Cardiac septum (tissue), 1 donor: ENCODE measurements around the gene GRK3. TPM values are rescaled to one million over a fixed set of nuclear protein-coding genes. Genes with fewer than 3 reads are reported as not detected.

Experiments used
- DNase-seq: peaks from one replicate; pipeline ENCODE4 v3.0.0-alpha.2; 2020; ENCODE audit warnings: low spot score
- intact Hi-C: fragments of 100-400 bp; cut with DNase I; formaldehyde crosslinking; loops from one replicate; pipeline ENCODE4 v1.14.0; 2022
- total RNA-seq: library from RNA; stranded (reverse); fragmentation: NEBNext Ultra II Directional; extraction: Animal tissue kit (Norgen Biotek cat#: 25700); gene quantifications from one replicate; pipeline ENCODE4 v1.2.1, GENCODE V29; 2021
- donor health status: DM: no; HTN: no; CAD: no.

The GRK3 gene
- total RNA-seq, 1 donor from 2014 or later: 4.8 TPM

DNA sequence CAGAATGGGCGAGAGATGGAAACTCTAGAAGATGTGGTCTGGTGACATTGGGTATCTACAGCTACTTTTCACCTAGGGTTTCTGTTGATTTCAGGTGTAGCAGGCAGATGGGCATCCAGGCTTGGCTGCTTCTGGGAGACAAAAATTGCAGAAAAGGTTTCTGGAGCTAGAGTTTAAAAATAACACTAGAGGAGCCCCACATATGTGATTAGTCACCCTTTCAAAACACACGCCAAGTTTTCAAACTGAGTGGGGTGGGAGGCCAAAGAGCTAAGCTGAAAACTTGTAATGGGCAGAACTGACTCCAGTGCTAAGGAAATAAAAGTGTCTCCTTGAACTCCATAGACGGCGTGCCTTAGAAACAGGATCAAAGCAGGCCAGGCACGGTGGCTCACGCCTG is 80.8 kb downstream of the GRK3 start:
- no peak for DNase-seq
- intact Hi-C loops: no loop called here

DNA sequence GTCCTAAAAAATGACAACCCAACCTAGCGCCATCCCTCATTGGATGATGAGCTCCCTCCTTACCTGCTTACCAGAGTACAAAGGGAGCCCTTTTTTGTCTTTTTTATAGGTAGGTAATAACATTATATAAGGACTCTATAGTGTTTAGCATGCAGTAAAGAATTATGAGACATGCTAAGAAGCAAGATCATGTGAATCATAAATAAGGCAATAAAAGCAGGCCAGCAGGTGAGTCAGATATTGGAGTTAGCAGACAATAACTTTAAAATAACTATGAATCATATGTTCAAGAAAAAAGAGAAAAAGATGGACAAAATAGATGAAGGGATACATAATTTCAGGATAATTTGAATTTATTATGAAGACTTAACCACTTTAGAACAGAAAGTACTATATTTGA is 81.5 kb downstream of the GRK3 start:
- intact Hi-C loops: no loop called here
- no peak for DNase-seq

- intact Hi-C loops: no loop called here
- no peak for DNase-seq
Observed at GRCh38 chr22:25650833-25651232, 86.4 kb downstream of the GRK3 start.

- intact Hi-C loops: no loop called here
- DNase-seq: no peak
Observed at GRCh38 chr22:25651332-25652085, 87.0 kb downstream of the GRK3 start.

- intact Hi-C loops: no loop called here
- DNase-seq: no peak
Observed at GRCh38 chr22:25654676-25655075, 90.2 kb downstream of the GRK3 start.

GRCh38 chr22:25655371-25655935 is 91.0 kb downstream of the GRK3 start:
- intact Hi-C loops: no loop called here

DNA sequence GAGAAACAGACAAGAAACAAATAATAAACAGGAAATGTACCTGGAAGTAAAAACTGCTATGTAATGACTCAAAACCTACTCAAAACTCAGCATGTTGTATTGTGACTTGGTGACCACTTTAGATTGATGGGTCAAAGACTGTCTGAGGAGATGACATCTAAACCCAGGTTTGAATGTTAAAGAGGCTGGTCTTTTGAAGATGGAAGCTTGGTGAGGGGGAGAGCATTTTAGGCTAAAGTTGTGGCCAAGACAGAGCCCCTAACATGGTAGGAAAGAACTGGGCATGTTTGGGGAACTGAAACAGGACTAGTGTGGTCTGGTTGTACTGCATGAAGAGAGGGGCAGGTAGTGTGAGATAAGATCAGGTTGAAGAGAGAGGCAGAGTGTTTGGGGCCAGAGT is 92.2 kb downstream of the GRK3 start:
- DNase-seq: no peak
- intact Hi-C loops: no loop called here

More at GRCh38 chr22:25655371-25655935, 91.0 kb downstream of the GRK3 start:
- no peak for DNase-seq

GRCh38 chr22:25658633-25659032 is 94.2 kb downstream of the GRK3 start:
- no peak for DNase-seq
- intact Hi-C loops: no loop called here

GRCh38 chr22:25659413-25659812 is 94.9 kb downstream of the GRK3 start:
- DNase-seq: no peak
- intact Hi-C loops: no loop called here

GRCh38 chr22:25660336-25660735 is 95.9 kb downstream of the GRK3 start:
- DNase-seq: no peak
- intact Hi-C loops: no loop called here

DNA sequence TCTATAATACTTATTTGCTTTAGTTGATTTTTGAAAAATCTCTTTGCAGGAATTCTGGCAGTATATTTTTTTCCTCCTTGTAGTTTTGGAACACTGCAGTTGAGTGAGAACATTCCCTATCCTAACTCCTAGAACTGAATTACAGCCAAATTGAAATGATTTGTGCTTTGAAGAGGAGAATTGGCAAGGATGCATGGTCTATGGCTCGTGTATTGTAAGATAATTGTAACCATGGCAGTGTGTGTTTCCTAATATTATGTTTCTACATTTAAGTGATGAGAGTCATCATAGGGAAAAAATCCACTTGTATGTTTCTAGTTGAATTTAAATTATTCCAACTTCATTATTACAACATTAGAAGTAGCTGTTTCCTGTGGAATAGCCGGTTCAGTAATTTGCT is 96.6 kb downstream of the GRK3 start:
- no peak for DNase-seq
- intact Hi-C loops: no loop called here

DNA sequence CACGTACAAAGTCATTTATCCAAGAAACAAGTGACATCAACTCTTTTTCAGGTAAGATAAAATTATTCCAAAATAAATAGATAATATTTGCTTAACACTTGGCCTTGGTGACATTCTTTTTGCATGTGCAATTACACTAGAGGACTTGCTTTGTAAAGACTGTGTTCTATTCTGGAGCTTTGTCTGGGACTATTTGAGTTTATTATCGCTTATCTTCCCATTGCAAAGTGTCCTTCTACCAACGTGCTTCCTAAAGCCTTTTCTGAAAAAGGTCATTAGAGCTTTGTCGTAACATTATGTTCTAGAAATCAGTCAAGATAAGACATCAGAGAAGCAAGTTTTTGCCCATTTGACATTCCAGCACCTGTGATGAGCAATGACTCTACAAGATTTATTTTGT is 99.2 kb downstream of the GRK3 start:
- intact Hi-C loops: no loop called here
- DNase-seq: no peak

GRCh38 chr22:25666308-25666707 is 101.8 kb downstream of the GRK3 start:
- peak; percentile 83 for DNase-seq
- intact Hi-C loops: loop anchor here (5.0 kb wide), 1 partner anchor 39 kb away; no protein-coding TSS in a partner anchor

DNA sequence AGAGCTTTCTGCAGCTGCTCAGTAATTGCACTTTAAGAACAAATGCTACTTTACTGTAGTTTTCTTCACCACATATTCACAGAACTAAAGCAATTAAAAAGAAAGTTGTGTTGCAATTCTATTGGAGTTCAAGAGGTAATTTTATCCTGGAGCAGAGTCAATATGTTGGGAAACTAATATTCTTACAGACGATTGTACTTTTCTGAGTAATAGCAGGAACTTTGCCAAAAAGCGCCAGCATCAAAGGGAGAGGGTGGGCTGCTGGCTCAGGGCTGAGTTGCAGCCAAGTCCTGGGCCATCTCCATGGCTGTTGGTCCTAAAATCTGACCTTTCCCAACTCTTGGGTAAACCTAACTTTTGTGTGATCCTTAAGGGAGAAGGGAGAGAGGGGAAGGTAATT is 104.0 kb downstream of the GRK3 start:
- intact Hi-C loops: loop anchor here (5.0 kb wide), 1 partner anchor 41 kb away; no protein-coding TSS in a partner anchor
- DNase-seq: no peak

GRCh38 chr22:25669253-25670069 is 105.0 kb downstream of the GRK3 start:
- intact Hi-C loops: loop anchor here (5.0 kb wide), 1 partner anchor 42 kb away; no protein-coding TSS in a partner anchor
- no peak for DNase-seq

DNA sequence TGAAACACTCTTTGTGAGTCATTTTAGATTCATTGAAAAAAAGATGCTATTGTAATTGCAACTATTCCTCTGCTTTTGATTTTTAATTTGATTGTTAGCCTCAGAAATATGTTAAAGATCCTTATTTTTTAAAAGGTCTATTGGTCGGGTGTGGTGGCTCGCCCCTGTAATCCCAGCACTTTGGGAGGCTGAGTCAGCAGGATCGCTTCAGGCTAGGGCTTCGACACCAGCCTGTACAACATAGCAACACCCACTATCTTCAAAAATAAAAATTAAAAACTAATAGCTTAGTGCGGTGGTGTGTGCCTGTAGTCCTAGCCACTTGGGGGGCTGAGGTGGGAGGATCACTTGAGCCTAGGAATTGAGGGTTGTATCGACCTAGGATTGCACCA is 105.6 kb downstream of the GRK3 start:
- no peak for DNase-seq
- intact Hi-C loops: no loop called here

GRCh38 chr22:25672289-25673084 is 108.0 kb downstream of the GRK3 start:
- no peak for DNase-seq
- intact Hi-C loops: no loop called here

DNA sequence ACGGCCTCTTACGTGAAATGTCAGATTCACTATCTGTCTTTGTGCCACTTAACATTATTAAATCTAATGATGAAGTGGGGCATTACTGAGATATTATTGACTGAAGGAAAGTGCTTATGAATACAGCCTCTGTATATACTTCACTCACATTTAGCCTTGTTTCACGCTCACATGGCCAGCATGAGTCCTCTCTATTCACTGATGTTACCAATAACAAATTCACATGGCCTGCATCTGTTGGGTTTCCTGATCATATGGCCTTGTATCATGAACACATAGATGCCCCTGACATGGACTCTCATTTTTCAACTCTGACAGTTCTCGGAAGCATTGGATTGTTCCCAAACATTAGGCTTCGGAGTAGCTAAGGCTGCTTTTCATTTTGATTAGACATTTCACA is 109.2 kb downstream of the GRK3 start:
- no peak for DNase-seq
- intact Hi-C loops: no loop called here

DNA sequence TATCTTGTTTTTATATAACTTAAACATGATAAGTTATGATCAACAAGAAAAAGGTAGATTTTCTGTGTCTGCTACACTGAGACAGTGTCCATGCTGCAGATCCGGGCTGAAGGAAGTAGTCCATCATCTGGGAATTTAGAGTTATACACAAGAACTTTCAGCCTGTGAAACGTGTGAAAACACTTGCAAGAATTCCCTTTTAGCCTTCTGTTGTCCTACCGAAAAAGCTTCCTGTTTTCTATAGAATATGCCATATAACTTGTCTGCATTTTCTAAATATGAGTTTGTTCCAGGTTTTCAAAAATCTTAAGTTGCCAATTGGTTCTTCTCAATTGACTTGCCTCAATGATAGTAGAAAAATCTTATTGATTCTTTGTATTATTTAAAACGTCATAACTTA is 113.2 kb downstream of the GRK3 start:
- DNase-seq: no peak
- intact Hi-C loops: no loop called here

GRCh38 chr22:25680051-25680450 is 115.6 kb downstream of the GRK3 start:
- DNase-seq: no peak
- intact Hi-C loops: no loop called here
